Measurements from ENCODE around the gene GRM4. TPM values are rescaled to one million over a fixed set of nuclear protein-coding genes. Genes with fewer than 3 reads are reported as not detected.

The GRM4 gene
- polyA plus RNA-seq, 1 donor: 0.53 TPM

- no peak for DNase-seq
These were observed 165.4 kb downstream of the GRM4 start for GRCh38 chr6:33980176-33981175.

- DNase-seq: no peak
These were observed 166.1 kb downstream of the GRM4 start for GRCh38 chr6:33979750-33980149.

GRCh38 chr6:33978412-33979150 lies 167.3 kb downstream of the GRM4 start:
- DNase-seq: no peak

- DNase-seq: no peak
These were observed 168.1 kb downstream of the GRM4 start for GRCh38 chr6:33977606-33978411.

GRCh38 chr6:33976437-33977360 lies 169.2 kb downstream of the GRM4 start:
- DNase-seq: no peak

- no peak for DNase-seq
These were observed 170.0 kb downstream of the GRM4 start for GRCh38 chr6:33975661-33976436.

GRCh38 chr6:33974471-33974870 lies 171.4 kb downstream of the GRM4 start:
- DNase-seq: no peak

GRCh38 chr6:33974030-33974429 lies 171.9 kb downstream of the GRM4 start:
- DNase-seq: no peak

- no peak for DNase-seq
These were observed 174.3 kb downstream of the GRM4 start for GRCh38 chr6:33971580-33971979.

Other genes with a start within 250 kb of the GRM4 start
- gene HMGA1, start 90.8 kb upstream of the GRM4 start, polyA plus RNA-seq (ENCODE audit: insufficient read length): 106 TPM
- 9.5 TPM for gene SMIM29, start 102.9 kb upstream of the GRM4 start, polyA plus RNA-seq (ENCODE audit: insufficient read length)
- 16.7 TPM for gene NUDT3, start 246.6 kb upstream of the GRM4 start, polyA plus RNA-seq (ENCODE audit: insufficient read length)